HepG2 (cell line): ENCODE measurements around the gene CADM1. TPM values are rescaled to one million over a fixed set of nuclear protein-coding genes. Genes with fewer than 3 reads are reported as not detected.

Experiments
- ADNP ChIP-seq: sonication (generic); formaldehyde crosslinking; IDR thresholded peaks from 2 replicates; pipeline ENCODE4 v1.4.0; 2020; ENCODE audit warnings: missing genetic modification reagents
- CREM ChIP-seq, 2 experiments: sonication (generic) in 1 of 2; formaldehyde crosslinking in 1 of 2; IDR thresholded peaks; 2 replicates each; pipeline versions ENCODE4 v1.4.0 to v1.6.1; 2016 to 2020; ENCODE audit warnings: antibody characterized with exemption in 1 of 2, mild to moderate bottlenecking in 1 of 2, missing genetic modification reagents in 1 of 2
- FOXO1 ChIP-seq: sonication (generic); formaldehyde crosslinking; IDR thresholded peaks from 2 replicates; pipeline ENCODE4 v1.4.0; 2020; ENCODE audit warnings: missing genetic modification reagents
- MBNL3 ChIP-seq: fragments of 250-450 bp; sonication (Bioruptor Pico); conservative IDR thresholded peaks from 2 replicates; pipeline ENCODE4 v1.8.0; 2022; ENCODE audit warnings: mild to moderate bottlenecking, inconsistent platforms
- MEIS2 ChIP-seq: sonication (generic); formaldehyde crosslinking; IDR thresholded peaks from 2 replicates; pipeline ENCODE4 v1.9.0; 2021; ENCODE audit warnings: mild to moderate bottlenecking, missing genetic modification reagents
- NFKBIZ ChIP-seq: IDR thresholded peaks from 2 replicates; pipeline ENCODE4 v1.6.1; 2018; ENCODE audit warnings: missing genetic modification reagents, missing compliant biosample characterization
- SP140L ChIP-seq: sonication (generic); formaldehyde crosslinking; IDR thresholded peaks from 2 replicates; pipeline ENCODE4 v1.4.0; 2020; ENCODE audit warnings: missing genetic modification reagents, borderline replicate concordance
- SP5 ChIP-seq: IDR thresholded peaks from 2 replicates; pipeline ENCODE4 v1.6.1; 2016; ENCODE audit warnings: low read depth, borderline replicate concordance
- SRY ChIP-seq: sonication (generic); formaldehyde crosslinking; IDR thresholded peaks from 2 replicates; pipeline ENCODE4 v1.8.0; 2022; ENCODE audit warnings: mild to moderate bottlenecking, missing genetic modification reagents
- SUZ12 ChIP-seq: fragments of 150-350 bp; IDR thresholded peaks from 2 replicates; pipeline ENCODE4 v1.6.1; 2014; ENCODE audit warnings: low read depth, low read length
- ZFP1 ChIP-seq: IDR thresholded peaks from 2 replicates; pipeline ENCODE4 v1.6.1; 2016
- ZNF543 ChIP-seq: sonication (generic); formaldehyde crosslinking; IDR thresholded peaks from 2 replicates; pipeline ENCODE4 v1.4.0; 2020; ENCODE audit warnings: mild to moderate bottlenecking, missing genetic modification reagents
- ZNF598 ChIP-seq: sonication (generic); formaldehyde crosslinking; IDR thresholded peaks from 2 replicates; pipeline ENCODE4 v1.5.1; 2020; ENCODE audit warnings: mild to moderate bottlenecking, missing genetic modification reagents, borderline replicate concordance
- ZSCAN29 ChIP-seq: sonication (generic); formaldehyde crosslinking; conservative IDR thresholded peaks from 2 replicates; pipeline ENCODE4 v1.4.0; 2020; ENCODE audit warnings: mild to moderate bottlenecking, missing genetic modification reagents
- polyA plus RNA-seq, 8 experiments: library from polyadenylated mRNA; depleted of rRNA in 3 of 8; stranded (reverse) in 7 of 8; unstranded in 1 of 8; fragments of >200 nt; fragmentation: Illumina TruSeq in 4 of 8; extraction: Trizol in 4 of 8; gene quantifications; 2 replicates each; pipeline versions ENCODE4 v1.2.1 to v1.2.3, GENCODE V29; 2011 to 2016; ENCODE audit warnings: low read depth in 4 of 8, missing spikeins in 1 of 8, mixed read lengths in 1 of 8; ENCODE audit not compliant: insufficient read depth in 1 of 8
- total RNA-seq, 5 experiments: library from RNA; depleted of rRNA; stranded (reverse); fragments of >200 nt; fragmentation: Illumina TruSeq; extraction: Trizol; gene quantifications; 2 replicates each; pipeline ENCODE4 v1.2.3, GENCODE V29; 2016; ENCODE audit warnings: low read depth in 1 of 5
- TF ChIP-seq, protein P1 (sequence below): sonication (generic); formaldehyde crosslinking; IDR thresholded peaks from 2 replicates; pipeline ENCODE4 v1.4.0; 2020; ENCODE audit warnings: missing genetic modification reagents
- TF ChIP-seq, protein P2 (sequence below): sonication (generic); formaldehyde crosslinking; IDR thresholded peaks from 2 replicates; pipeline ENCODE4 v1.9.0; 2021; ENCODE audit warnings: missing genetic modification reagents, borderline replicate concordance
- TF ChIP-seq, protein P3 (sequence below): sonication (generic); formaldehyde crosslinking; IDR thresholded peaks from 2 replicates; pipeline ENCODE4 v1.9.0; 2021; ENCODE audit warnings: mild to moderate bottlenecking, missing genetic modification reagents

CADM1 gene
- total and polyA plus RNA-seq, 2 of the 13 experiments (the other 11 are each of a cell fraction or from before 2014, with no cell fraction given) = 71.3 to 122 TPM

DNA sequence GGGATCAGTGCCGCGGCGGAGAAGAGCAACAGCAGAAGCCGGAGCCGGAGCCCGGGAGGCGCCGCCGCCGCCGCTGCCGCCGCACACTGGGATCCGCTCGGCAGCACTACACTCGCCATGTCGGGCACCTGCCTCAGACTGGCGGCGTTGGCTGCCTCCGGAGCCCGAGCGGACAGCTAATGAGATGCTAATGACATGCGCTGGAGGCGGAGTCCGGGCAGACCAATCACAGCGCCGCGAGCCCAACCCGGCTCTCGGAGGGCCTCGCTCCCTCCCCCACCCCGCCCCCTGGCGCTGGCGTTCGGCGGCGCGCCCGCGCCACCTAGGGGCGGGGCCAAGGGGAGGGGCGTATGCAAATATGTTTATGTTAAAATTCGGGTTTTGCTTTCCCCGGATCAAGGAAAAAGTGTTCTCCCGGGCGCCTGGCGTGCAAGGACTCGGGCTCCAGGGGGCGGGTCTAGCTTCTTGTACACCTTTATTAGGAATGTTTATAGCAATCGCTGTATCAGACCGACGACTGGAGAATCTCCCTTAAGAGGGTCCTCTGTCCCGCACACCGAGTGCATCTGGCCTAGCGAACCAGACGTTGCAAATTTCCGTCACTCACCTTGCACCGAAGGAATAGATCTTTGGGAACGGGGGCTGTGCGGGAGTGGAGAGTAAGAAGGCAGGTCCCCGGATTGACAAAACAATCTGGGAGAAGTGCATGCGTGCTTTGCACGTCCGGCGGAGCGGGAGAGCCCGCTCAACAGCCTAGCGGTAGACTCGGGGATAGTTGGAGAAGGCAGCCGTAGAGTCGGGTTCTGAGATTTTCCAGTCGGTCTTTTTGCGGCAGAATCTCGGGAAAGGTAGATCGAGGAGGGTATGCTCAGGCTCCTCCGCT, at the start of gene CADM1 (continued):
- TF ChIP-seq, protein P1, sequence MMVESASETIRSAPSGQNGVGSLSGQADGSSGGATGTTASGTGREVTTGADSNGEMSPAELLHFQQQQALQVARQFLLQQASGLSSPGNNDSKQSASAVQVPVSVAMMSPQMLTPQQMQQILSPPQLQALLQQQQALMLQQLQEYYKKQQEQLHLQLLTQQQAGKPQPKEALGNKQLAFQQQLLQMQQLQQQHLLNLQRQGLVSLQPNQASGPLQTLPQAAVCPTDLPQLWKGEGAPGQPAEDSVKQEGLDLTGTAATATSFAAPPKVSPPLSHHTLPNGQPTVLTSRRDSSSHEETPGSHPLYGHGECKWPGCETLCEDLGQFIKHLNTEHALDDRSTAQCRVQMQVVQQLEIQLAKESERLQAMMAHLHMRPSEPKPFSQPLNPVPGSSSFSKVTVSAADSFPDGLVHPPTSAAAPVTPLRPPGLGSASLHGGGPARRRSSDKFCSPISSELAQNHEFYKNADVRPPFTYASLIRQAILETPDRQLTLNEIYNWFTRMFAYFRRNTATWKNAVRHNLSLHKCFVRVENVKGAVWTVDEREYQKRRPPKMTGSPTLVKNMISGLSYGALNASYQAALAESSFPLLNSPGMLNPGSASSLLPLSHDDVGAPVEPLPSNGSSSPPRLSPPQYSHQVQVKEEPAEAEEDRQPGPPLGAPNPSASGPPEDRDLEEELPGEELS (CRISPR knock-in tag) = peak; percentile 31; the same call in 1 of the 2 replicates
- TF ChIP-seq ZSCAN29 (CRISPR knock-in tag) (peak; percentile 85), MBNL3 (no peak), MEIS2 (CRISPR knock-in tag) (peak; percentile 82; the same call in 1 of the 2 replicates), NFKBIZ (CRISPR knock-in tag) (no peak; the same call in 1 of the 2 replicates), SP5 (peak; percentile 28), FOXO1 (CRISPR knock-in tag) (no peak; the same call in 1 of the 2 replicates), SUZ12 (no peak), SP140L (CRISPR knock-in tag) (no peak), SRY (0 out of 2 replicates have a peak, but pooled peaks have one; percentile 50), CREM (IDR thresholded peaks at IDR 0.05) (no peak), CREM (CRISPR knock-in tag; IDR thresholded peaks at IDR 0.05) (no peak), ZNF543 (peak; percentile 63; the same call in 1 of the 2 replicates), ADNP (CRISPR knock-in tag) (no peak), ZNF598 (CRISPR knock-in tag) (0 out of 2 replicates have a peak, but pooled peaks have one; percentile 38), ZFP1 (CRISPR knock-in tag) (0 out of 2 replicates have a peak, but pooled peaks have one; percentile 23)
- TF ChIP-seq, protein P2, sequence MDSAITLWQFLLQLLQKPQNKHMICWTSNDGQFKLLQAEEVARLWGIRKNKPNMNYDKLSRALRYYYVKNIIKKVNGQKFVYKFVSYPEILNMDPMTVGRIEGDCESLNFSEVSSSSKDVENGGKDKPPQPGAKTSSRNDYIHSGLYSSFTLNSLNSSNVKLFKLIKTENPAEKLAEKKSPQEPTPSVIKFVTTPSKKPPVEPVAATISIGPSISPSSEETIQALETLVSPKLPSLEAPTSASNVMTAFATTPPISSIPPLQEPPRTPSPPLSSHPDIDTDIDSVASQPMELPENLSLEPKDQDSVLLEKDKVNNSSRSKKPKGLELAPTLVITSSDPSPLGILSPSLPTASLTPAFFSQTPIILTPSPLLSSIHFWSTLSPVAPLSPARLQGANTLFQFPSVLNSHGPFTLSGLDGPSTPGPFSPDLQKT (CRISPR knock-in tag) = no peak
- TF ChIP-seq, protein P3, sequence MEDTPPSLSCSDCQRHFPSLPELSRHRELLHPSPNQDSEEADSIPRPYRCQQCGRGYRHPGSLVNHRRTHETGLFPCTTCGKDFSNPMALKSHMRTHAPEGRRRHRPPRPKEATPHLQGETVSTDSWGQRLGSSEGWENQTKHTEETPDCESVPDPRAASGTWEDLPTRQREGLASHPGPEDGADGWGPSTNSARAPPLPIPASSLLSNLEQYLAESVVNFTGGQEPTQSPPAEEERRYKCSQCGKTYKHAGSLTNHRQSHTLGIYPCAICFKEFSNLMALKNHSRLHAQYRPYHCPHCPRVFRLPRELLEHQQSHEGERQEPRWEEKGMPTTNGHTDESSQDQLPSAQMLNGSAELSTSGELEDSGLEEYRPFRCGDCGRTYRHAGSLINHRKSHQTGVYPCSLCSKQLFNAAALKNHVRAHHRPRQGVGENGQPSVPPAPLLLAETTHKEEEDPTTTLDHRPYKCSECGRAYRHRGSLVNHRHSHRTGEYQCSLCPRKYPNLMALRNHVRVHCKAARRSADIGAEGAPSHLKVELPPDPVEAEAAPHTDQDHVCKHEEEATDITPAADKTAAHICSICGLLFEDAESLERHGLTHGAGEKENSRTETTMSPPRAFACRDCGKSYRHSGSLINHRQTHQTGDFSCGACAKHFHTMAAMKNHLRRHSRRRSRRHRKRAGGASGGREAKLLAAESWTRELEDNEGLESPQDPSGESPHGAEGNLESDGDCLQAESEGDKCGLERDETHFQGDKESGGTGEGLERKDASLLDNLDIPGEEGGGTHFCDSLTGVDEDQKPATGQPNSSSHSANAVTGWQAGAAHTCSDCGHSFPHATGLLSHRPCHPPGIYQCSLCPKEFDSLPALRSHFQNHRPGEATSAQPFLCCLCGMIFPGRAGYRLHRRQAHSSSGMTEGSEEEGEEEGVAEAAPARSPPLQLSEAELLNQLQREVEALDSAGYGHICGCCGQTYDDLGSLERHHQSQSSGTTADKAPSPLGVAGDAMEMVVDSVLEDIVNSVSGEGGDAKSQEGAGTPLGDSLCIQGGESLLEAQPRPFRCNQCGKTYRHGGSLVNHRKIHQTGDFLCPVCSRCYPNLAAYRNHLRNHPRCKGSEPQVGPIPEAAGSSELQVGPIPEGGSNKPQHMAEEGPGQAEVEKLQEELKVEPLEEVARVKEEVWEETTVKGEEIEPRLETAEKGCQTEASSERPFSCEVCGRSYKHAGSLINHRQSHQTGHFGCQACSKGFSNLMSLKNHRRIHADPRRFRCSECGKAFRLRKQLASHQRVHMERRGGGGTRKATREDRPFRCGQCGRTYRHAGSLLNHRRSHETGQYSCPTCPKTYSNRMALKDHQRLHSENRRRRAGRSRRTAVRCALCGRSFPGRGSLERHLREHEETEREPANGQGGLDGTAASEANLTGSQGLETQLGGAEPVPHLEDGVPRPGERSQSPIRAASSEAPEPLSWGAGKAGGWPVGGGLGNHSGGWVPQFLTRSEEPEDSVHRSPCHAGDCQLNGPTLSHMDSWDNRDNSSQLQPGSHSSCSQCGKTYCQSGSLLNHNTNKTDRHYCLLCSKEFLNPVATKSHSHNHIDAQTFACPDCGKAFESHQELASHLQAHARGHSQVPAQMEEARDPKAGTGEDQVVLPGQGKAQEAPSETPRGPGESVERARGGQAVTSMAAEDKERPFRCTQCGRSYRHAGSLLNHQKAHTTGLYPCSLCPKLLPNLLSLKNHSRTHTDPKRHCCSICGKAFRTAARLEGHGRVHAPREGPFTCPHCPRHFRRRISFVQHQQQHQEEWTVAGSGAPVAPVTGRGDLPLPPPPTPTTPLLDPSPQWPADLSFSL (CRISPR knock-in tag) = no peak
